Natural killer cell (primary cell): Measurements from ENCODE around the gene CADM1. TPM values are rescaled to one million over a fixed set of nuclear protein-coding genes. Genes with fewer than 3 reads are reported as not detected.

Source experiments
- ATAC-seq, 3 donors: fragments of 150-1000 bp in 2 of 3; fragments of 200-7000 bp in 1 of 3; cut with Tn5 transposase; 1 replicate in 1 of 3; 2 replicates in 2 of 3; pipeline ENCODE4 v1.10.0; 2021; ENCODE audit warnings: mild to moderate bottlenecking in 2 of 3, moderate library complexity in 2 of 3
- DNase-seq, 2 donors: peaks; one replicate each; pipeline versions ENCODE4 v3.0.0 to v3.0.0-alpha.2; 2013 to 2021; ENCODE audit warnings: mixed read lengths in 1 of 2
- H3K27ac ChIP-seq: one replicate; pipeline ENCODE4 v1.5.1; 2013; ENCODE audit warnings: mild to moderate bottlenecking, low read length
- H3K27me3 ChIP-seq: one replicate; pipeline ENCODE4 v1.6.1; 2013; ENCODE audit warnings: low read length; ENCODE audit not compliant: control insufficient read depth, insufficient read depth
- H3K36me3 ChIP-seq: one replicate; pipeline ENCODE4 v1.6.1; 2013; ENCODE audit warnings: low read length; ENCODE audit not compliant: control insufficient read depth, insufficient read depth
- H3K4me1 ChIP-seq: one replicate; pipeline ENCODE4 v1.6.1; 2013; ENCODE audit warnings: low read length; ENCODE audit not compliant: control insufficient read depth, insufficient read depth
- H3K4me3 ChIP-seq: one replicate; pipeline ENCODE4 v1.5.1; 2013; ENCODE audit warnings: low read length
- H3K9me3 ChIP-seq: one replicate; pipeline ENCODE4 v1.6.1; 2013; ENCODE audit warnings: low read length; ENCODE audit not compliant: control insufficient read depth, insufficient read depth
- H3K27ac Mint-ChIP-seq, 2 donors: one replicate each; pipeline ENCODE4 v1.8.0; 2022; ENCODE audit warnings: mild to moderate bottlenecking in 2 of 2, mixed read lengths in 2 of 2, moderate library complexity in 1 of 2
- H3K27me3 Mint-ChIP-seq, 2 donors: one replicate each; pipeline ENCODE4 v1.8.0; 2022; ENCODE audit warnings: low read depth in 2 of 2, mixed read lengths in 2 of 2
- H3K36me3 Mint-ChIP-seq: one replicate; pipeline ENCODE4 v1.8.0; 2022; ENCODE audit warnings: mixed read lengths
- H3K4me1 Mint-ChIP-seq, 2 donors: one replicate each; pipeline ENCODE4 v1.8.0; 2022; ENCODE audit warnings: mixed read lengths in 2 of 2
- H3K4me3 Mint-ChIP-seq: one replicate; pipeline ENCODE4 v1.8.0; 2022; ENCODE audit warnings: mild to moderate bottlenecking, moderate library complexity, mixed read lengths
- H3K9me3 Mint-ChIP-seq, 2 donors: one replicate each; pipeline ENCODE4 v1.8.0; 2022; ENCODE audit warnings: mixed read lengths in 2 of 2
- WGBS: methylation state at CpG from one replicate; pipeline ENCODE4 v1.1.7; 2013; ENCODE audit warnings: missing lambda C conversion rate; ENCODE audit not compliant: insufficient coverage; 5-methylcytosine and 5-hydroxymethylcytosine counted together
- intact Hi-C: fragments of 100-400 bp; cut with micrococcal nuclease; formaldehyde crosslinking; loops from one replicate; pipeline ENCODE4 v1.14.2; 2022
- total RNA-seq, 4 donors: library from RNA; stranded (reverse); fragments of 120-200 nt in 1 of 4; gene quantifications; one replicate each; pipeline versions ENCODE4 v1.2.3 to v1.2.4, GENCODE V29; 2013 to 2022
- TF ChIP-seq, protein P1 (sequence below): fragments of 200-600 bp; IDR thresholded peaks from one replicate; pipeline ENCODE4 v1.8.0; 2022; ENCODE audit warnings: antibody characterized with exemption

Gene CADM1
- total RNA-seq, 3 donors from 2014 or later (not counting 1 experiment from before 2014, with no cell fraction given) = 3.2 to 4.2 (median 3.9) TPM

DNA sequence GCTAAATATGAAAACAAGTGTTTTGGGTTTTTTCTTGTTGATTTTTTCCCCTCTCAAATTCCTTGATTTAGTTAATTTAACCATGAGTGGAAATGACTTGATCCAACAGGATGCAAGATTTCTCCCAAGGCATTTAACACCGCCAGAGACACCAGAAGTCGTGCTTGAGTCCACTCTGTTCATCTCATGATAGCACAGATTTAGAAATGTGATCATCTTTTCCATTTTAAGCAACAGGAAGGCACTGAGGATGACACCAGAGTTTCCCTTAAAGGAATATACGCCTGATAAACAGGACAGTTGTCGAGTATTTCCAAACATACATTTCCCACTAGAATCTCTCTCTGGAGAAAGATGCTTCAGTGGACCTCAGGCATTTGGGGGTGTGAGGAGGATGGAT is 318.7 kb downstream of the CADM1 start:
- no peak for ATAC-seq
- intact Hi-C loops = no loop called here
- Mint-ChIP-seq H3K36me3 (no peaks in the 10 kb centered on the region), H3K9me3 (no peaks in the 10 kb centered on the region), H3K27ac (no peak overlapping the region), H3K4me1 (no peaks in the 10 kb centered on the region), H3K27me3 (peaks cover 0 to 16% of the 10 kb centered on the region in 2 donors), H3K4me3 (no peak overlapping the region)
- Histone ChIP-seq H3K4me1 (no peaks in the 10 kb centered on the region), H3K9me3 (no peaks in the 10 kb centered on the region), H3K36me3 (no peaks in the 10 kb centered on the region), H3K4me3 (no peak overlapping the region), H3K27ac (no peak overlapping the region), H3K27me3 (no peaks in the 10 kb centered on the region)
- DNase-seq = no peak
- 83% methylated on average over 2 of the region's 4 CpGs for WGBS
- TF ChIP-seq, protein P1, sequence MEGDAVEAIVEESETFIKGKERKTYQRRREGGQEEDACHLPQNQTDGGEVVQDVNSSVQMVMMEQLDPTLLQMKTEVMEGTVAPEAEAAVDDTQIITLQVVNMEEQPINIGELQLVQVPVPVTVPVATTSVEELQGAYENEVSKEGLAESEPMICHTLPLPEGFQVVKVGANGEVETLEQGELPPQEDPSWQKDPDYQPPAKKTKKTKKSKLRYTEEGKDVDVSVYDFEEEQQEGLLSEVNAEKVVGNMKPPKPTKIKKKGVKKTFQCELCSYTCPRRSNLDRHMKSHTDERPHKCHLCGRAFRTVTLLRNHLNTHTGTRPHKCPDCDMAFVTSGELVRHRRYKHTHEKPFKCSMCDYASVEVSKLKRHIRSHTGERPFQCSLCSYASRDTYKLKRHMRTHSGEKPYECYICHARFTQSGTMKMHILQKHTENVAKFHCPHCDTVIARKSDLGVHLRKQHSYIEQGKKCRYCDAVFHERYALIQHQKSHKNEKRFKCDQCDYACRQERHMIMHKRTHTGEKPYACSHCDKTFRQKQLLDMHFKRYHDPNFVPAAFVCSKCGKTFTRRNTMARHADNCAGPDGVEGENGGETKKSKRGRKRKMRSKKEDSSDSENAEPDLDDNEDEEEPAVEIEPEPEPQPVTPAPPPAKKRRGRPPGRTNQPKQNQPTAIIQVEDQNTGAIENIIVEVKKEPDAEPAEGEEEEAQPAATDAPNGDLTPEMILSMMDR = no peak

DNA sequence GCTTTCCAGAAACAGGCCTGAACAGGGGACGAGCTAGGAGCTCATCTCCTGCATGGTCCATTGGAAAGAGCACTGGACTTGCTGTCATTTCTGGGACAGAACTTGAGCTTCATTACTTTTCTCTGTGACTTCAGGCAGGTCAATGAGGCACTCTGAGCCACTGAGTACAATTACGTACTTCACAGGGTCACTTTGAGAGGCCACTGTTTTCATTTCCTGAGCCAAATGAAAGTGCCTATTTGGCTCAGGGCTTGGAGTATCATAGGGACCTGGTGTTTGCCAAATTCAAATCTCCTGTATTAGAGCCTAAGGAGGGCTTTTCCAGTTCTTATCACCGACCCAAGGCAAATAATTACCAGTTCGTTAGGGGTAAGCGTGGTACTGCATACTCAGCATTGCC is 319.3 kb downstream of the CADM1 start:
- ATAC-seq (no peak), DNase-seq (no peak)
- 89% methylated on average over 5 of the region's 5 CpGs for WGBS
- H3K36me3 ChIP-seq = no peaks in the 10 kb centered on the region
- no peaks in the 10 kb centered on the region for H3K4me1 ChIP-seq
- TF ChIP-seq, protein P1 = no peak
- H3K27me3 Mint-ChIP-seq = peaks cover 0 to 13% of the 10 kb centered on the region in 2 donors
- no peaks in the 10 kb centered on the region for H3K9me3 Mint-ChIP-seq
- H3K4me3 ChIP-seq = no peak overlapping the region
- no peaks in the 10 kb centered on the region for H3K27me3 ChIP-seq
- intact Hi-C loops = no loop called here
- no peak overlapping the region for H3K4me3 Mint-ChIP-seq
- H3K27ac ChIP-seq = no peak overlapping the region
- no peaks in the 10 kb centered on the region for H3K36me3 Mint-ChIP-seq
- no peak overlapping the region for H3K27ac Mint-ChIP-seq
- no peaks in the 10 kb centered on the region for H3K4me1 Mint-ChIP-seq
- H3K9me3 ChIP-seq = no peaks in the 10 kb centered on the region

DNA sequence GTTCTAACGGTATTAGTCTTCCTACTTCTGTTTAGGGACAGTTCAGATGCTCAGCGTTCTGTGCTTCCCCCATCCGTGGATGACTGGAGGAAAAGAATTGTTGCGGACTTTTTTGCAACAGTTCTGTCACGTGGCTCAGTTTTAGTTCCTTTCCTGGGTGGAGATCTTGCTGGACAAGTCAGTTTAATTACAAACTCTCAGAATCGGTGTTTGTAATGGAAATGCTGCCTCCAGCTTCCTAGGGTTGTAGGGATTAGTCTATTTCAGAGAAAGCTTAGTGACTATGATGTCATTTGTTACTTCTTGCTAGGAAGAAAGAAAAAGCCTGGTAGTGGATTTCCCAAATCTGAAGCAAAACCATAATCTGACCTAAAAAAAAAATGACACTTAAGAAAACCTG is 320.4 kb downstream of the CADM1 start:
- no peaks in the 10 kb centered on the region for H3K9me3 Mint-ChIP-seq
- H3K27me3 Mint-ChIP-seq = peaks cover 0 to 9% of the 10 kb centered on the region in 2 donors

DNA sequence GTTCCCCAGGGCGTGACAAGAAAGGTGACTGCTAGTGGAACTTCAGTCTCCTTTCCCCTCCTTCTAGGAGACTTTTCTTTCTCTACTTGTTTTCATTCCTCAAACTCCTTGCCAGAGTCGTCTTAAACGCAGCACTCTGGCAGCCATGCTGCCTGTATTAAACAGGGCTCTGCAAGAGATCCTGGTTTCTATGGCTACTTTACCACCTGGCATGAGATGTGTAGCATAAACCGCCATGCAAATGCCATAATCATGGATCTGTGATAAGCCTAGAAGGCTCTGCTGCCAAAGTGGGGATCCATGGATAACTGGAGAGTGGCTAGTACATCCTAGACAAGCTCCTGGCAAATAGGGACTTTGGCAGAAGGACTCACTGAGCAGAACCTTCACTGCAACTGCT is 321.1 kb downstream of the CADM1 start:
- Histone ChIP-seq H3K27ac (no peak overlapping the region), H3K4me3 (no peak overlapping the region), H3K9me3 (no peaks in the 10 kb centered on the region), H3K27me3 (no peaks in the 10 kb centered on the region), H3K4me1 (no peaks in the 10 kb centered on the region), H3K36me3 (no peaks in the 10 kb centered on the region)
- DNase-seq (no peak), ATAC-seq (no peak)
- TF ChIP-seq, protein P1 = no peak
- Mint-ChIP-seq H3K9me3 (no peaks in the 10 kb centered on the region), H3K4me1 (no peaks in the 10 kb centered on the region), H3K36me3 (no peaks in the 10 kb centered on the region), H3K4me3 (no peak overlapping the region), H3K27me3 (peaks cover 0 to 9% of the 10 kb centered on the region in 2 donors), H3K27ac (no peak overlapping the region)
- intact Hi-C loops = no loop called here
- WGBS = 89% methylated on average over 4 of the region's 4 CpGs

More for the DNA sequence above, 320.4 kb downstream of the CADM1 start:
- ATAC-seq = no peak
- DNase-seq = no peak
- H3K4me1 Mint-ChIP-seq = no peaks in the 10 kb centered on the region
- TF ChIP-seq, protein P1 = no peak
- no peak overlapping the region for H3K4me3 Mint-ChIP-seq
- Histone ChIP-seq H3K27ac (no peak overlapping the region), H3K27me3 (no peaks in the 10 kb centered on the region), H3K9me3 (no peaks in the 10 kb centered on the region), H3K4me1 (no peaks in the 10 kb centered on the region), H3K36me3 (no peaks in the 10 kb centered on the region), H3K4me3 (no peak overlapping the region)
- intact Hi-C loops = no loop called here
- 82% methylated on average over 6 of the region's 6 CpGs for WGBS
- H3K27ac Mint-ChIP-seq = no peak overlapping the region
- no peaks in the 10 kb centered on the region for H3K36me3 Mint-ChIP-seq
